ENCODE measurements around the gene SLC6A1. TPM values are rescaled to one million over a fixed set of nuclear protein-coding genes. Genes with fewer than 3 reads are reported as not detected.

SLC6A1 gene
- total and polyA plus RNA-seq, 8 donors: 0.29 to 5.6 (median 2.8) TPM; not detected in 5

- Histone ChIP-seq H3K4me3 (no peak overlapping the region), H3K27ac (no peak overlapping the region), H3K4me1 (no peaks in the 10 kb centered on the region), H3K9me3 (peaks cover 0 to 16% (median 5%) of the 10 kb centered on the region in 4 donors), H3K27me3 (peaks cover 0 to 49% (median 5%) of the 10 kb centered on the region in 3 donors), H3K36me3 (no peaks in the 10 kb centered on the region)
- intact Hi-C loops (cut with DNase I; ENCODE audit: low total_unique reads): no loop called here
- TF ChIP-seq POLR2AphosphoS5 (IDR thresholded peaks at IDR 0.05) (no peak), POLR2A (IDR thresholded peaks at IDR 0.05) (no peak), CTCF (IDR thresholded peaks at IDR 0.05) (no peak), EP300 (IDR thresholded peaks at IDR 0.05) (no peak)
- 72 to 85% (median 78%) methylated on average over 3 of the region's 3 CpGs for WGBS, 5 donors
- DNase-seq: no peak
Observed at GRCh38 chr3:11029948-11030347, 37.4 kb downstream of the SLC6A1 start.

- intact Hi-C loops (cut with DNase I; ENCODE audit: low total_unique reads): no loop called here
- no peak overlapping the region for H3K4me3 ChIP-seq
- TF ChIP-seq POLR2AphosphoS5 (IDR thresholded peaks at IDR 0.05): no peak
- no peak for TF ChIP-seq POLR2A (IDR thresholded peaks at IDR 0.05)
- no peaks in the 10 kb centered on the region for H3K36me3 ChIP-seq
- no peaks in the 10 kb centered on the region for H3K9me3 ChIP-seq
- DNase-seq: no peak
- no peaks in the 10 kb centered on the region for H3K4me1 ChIP-seq
- H3K27me3 ChIP-seq: peaks cover 0 to 61% (median 10%) of the 10 kb centered on the region in 3 donors
- 73 to 93% (median 82%) methylated on average over 3 of the region's 3 CpGs for WGBS, 5 donors
- no peak overlapping the region for H3K27ac ChIP-seq
Observed at GRCh38 chr3:11033871-11034270, 41.3 kb downstream of the SLC6A1 start.

- 44 to 62% (median 49%) methylated on average over 5 of the region's 5 CpGs for WGBS, 5 donors
- no peak for TF ChIP-seq EP300 (IDR thresholded peaks at IDR 0.05)
- no peak for TF ChIP-seq POLR2AphosphoS5 (IDR thresholded peaks at IDR 0.05)
- TF ChIP-seq CTCF (IDR thresholded peaks at IDR 0.05): no peak
- TF ChIP-seq POLR2A (IDR thresholded peaks at IDR 0.05): no peak
- H3K4me1 ChIP-seq: no peaks in the 10 kb centered on the region
- H3K4me3 ChIP-seq: no peak overlapping the region
- no peak for DNase-seq
- peaks cover 0 to 56% (median 10%) of the 10 kb centered on the region in 3 donors for H3K27me3 ChIP-seq
- no peaks in the 10 kb centered on the region for H3K9me3 ChIP-seq
- no peaks in the 10 kb centered on the region for H3K36me3 ChIP-seq
- no peak overlapping the region for H3K27ac ChIP-seq
- intact Hi-C loops (cut with DNase I; ENCODE audit: low total_unique reads): no loop called here
Observed at GRCh38 chr3:11034309-11034985, 41.9 kb downstream of the SLC6A1 start.

- H3K27ac ChIP-seq: no peak overlapping the region
- DNase-seq: no peak
- TF ChIP-seq POLR2A (IDR thresholded peaks at IDR 0.05): no peak
- TF ChIP-seq EP300 (IDR thresholded peaks at IDR 0.05): no peak
- TF ChIP-seq CTCF (IDR thresholded peaks at IDR 0.05): no peak
- no peak for TF ChIP-seq POLR2AphosphoS5 (IDR thresholded peaks at IDR 0.05)
- intact Hi-C loops (cut with DNase I; ENCODE audit: low total_unique reads): no loop called here
- WGBS, 5 donors: 72 to 77% (median 73%) methylated on average over 19 of the region's 19 CpGs
- no peaks in the 10 kb centered on the region for H3K36me3 ChIP-seq
- H3K9me3 ChIP-seq: no peaks in the 10 kb centered on the region
- peaks cover 0 to 67% (median 10%) of the 10 kb centered on the region in 3 donors for H3K27me3 ChIP-seq
- H3K4me3 ChIP-seq: no peak overlapping the region
- no peaks in the 10 kb centered on the region for H3K4me1 ChIP-seq
Observed at GRCh38 chr3:11035757-11036505, 43.4 kb downstream of the SLC6A1 start.

All from stomach (tissue), 9 donors.